Measurements from ENCODE around the gene SNUPN.
"Not testable (repeated sequence)": the region's sequence is repeated elsewhere in the genome, so short reads cannot be mapped to it uniquely, and the experiment has no call there.

Gene SNUPN

GRCh38 chr15:75590239-75590638 is 35.3 kb downstream of the SNUPN start:
- ATAC-seq (replicated peaks) (no peak), DNase-seq (no peak)
- peaks cover 33 to 50% of the 10 kb centered on the region in 2 donors for H3K36me3 Mint-ChIP-seq
- no peaks in the 10 kb centered on the region for H3K27me3 Mint-ChIP-seq
- peaks cover 0 to 2% of the 10 kb centered on the region in 2 donors for H3K4me1 Mint-ChIP-seq
- H3K9me3 Mint-ChIP-seq: no peaks in the 10 kb centered on the region
- no peak overlapping the region for H3K4me3 Mint-ChIP-seq
- H3K27ac Mint-ChIP-seq: no peak overlapping the region

- Mint-ChIP-seq H3K27me3 (no peaks in the 10 kb centered on the region), H3K36me3 (peaks cover 27 to 43% of the 10 kb centered on the region in 2 donors), H3K27ac (no peak overlapping the region), H3K4me3 (no peak overlapping the region), H3K4me1 (peaks cover 0 to 2% of the 10 kb centered on the region in 2 donors), H3K9me3 (no peaks in the 10 kb centered on the region)
- ATAC-seq (replicated peaks): no peak
- DNase-seq: no peak
These were observed 36.5 kb downstream of the SNUPN start for GRCh38 chr15:75589071-75589470.

- not testable (repeated sequence) for H3K27ac Mint-ChIP-seq; DNase-seq; H3K4me3 Mint-ChIP-seq; H3K9me3 Mint-ChIP-seq; ATAC-seq (replicated peaks); H3K4me1 Mint-ChIP-seq; H3K27me3 Mint-ChIP-seq
- H3K36me3 Mint-ChIP-seq: peaks cover 19 to 31% of the 10 kb centered on the region in 2 donors
These were observed 39.1 kb downstream of the SNUPN start for GRCh38 chr15:75586422-75586821.

- Mint-ChIP-seq H3K27me3 (no peaks in the 10 kb centered on the region), H3K27ac (no peak overlapping the region), H3K4me3 (no peak overlapping the region), H3K36me3 (peaks cover 15 to 16% of the 10 kb centered on the region in 2 donors), H3K9me3 (no peaks in the 10 kb centered on the region), H3K4me1 (peaks cover 3 to 6% of the 10 kb centered on the region in 2 donors)
- ATAC-seq (replicated peaks) (no peak), DNase-seq (no peak)
These were observed 41.4 kb downstream of the SNUPN start for GRCh38 chr15:75584121-75584520.

GRCh38 chr15:75583701-75584100 is 41.8 kb downstream of the SNUPN start:
- no peak for DNase-seq
- H3K9me3 Mint-ChIP-seq: no peaks in the 10 kb centered on the region
- peaks cover 3 to 6% of the 10 kb centered on the region in 2 donors for H3K4me1 Mint-ChIP-seq
- H3K27ac Mint-ChIP-seq: no peak overlapping the region
- ATAC-seq (replicated peaks): no peak
- H3K36me3 Mint-ChIP-seq: peaks cover 13% of the 10 kb centered on the region in 2 donors
- no peak overlapping the region for H3K4me3 Mint-ChIP-seq
- no peaks in the 10 kb centered on the region for H3K27me3 Mint-ChIP-seq

GRCh38 chr15:75582943-75583342 is 42.6 kb downstream of the SNUPN start:
- not testable (repeated sequence) for H3K4me3 Mint-ChIP-seq; H3K9me3 Mint-ChIP-seq; H3K4me1 Mint-ChIP-seq; ATAC-seq (replicated peaks); DNase-seq; H3K27me3 Mint-ChIP-seq; H3K27ac Mint-ChIP-seq
- H3K36me3 Mint-ChIP-seq: peaks cover 13 to 15% of the 10 kb centered on the region in 2 donors

GRCh38 chr15:75578948-75579920 is 46.3 kb downstream of the SNUPN start, which contains the start of gene PTPN9:
PTPN9 (minus strand) TSS chr15:75579315; CDS start chr15:75578776, 539 bp downstream.
- Mint-ChIP-seq H3K36me3 (peaks cover 4% of the 10 kb centered on the region in 2 donors), H3K4me1 (peaks cover 6 to 22% of the 10 kb centered on the region in 2 donors), H3K9me3 (no peaks in the 10 kb centered on the region), H3K27me3 (no peaks in the 10 kb centered on the region), H3K4me3 (peak within 1 kb of the TSS; percentile 91 to 93), H3K27ac (peak within 1 kb of the TSS; percentile 96)
- ATAC-seq (replicated peaks): peak; percentile 79 to 80
- peak; percentile 54 for DNase-seq

GRCh38 chr15:75578173-75578947 is 47.2 kb downstream of the SNUPN start:
- DNase-seq (peak; percentile 19), ATAC-seq (replicated peaks) (peak; percentile 71 to 72)
- peak overlapping the region; percentile 91 to 93 for H3K4me3 Mint-ChIP-seq
- no peaks in the 10 kb centered on the region for H3K27me3 Mint-ChIP-seq
- H3K4me1 Mint-ChIP-seq: peaks cover 10 to 31% of the 10 kb centered on the region in 2 donors
- peaks cover 4 to 9% of the 10 kb centered on the region in 2 donors for H3K36me3 Mint-ChIP-seq
- no peaks in the 10 kb centered on the region for H3K9me3 Mint-ChIP-seq
- H3K27ac Mint-ChIP-seq: peak overlapping the region; percentile 96

GRCh38 chr15:75577401-75578172 is 47.9 kb downstream of the SNUPN start:
- Mint-ChIP-seq H3K9me3 (no peaks in the 10 kb centered on the region), H3K36me3 (peaks cover 4 to 12% of the 10 kb centered on the region in 2 donors), H3K27ac (peak overlapping the region; percentile 96), H3K4me3 (peak overlapping the region; percentile 91 to 93), H3K27me3 (no peaks in the 10 kb centered on the region), H3K4me1 (peaks cover 12 to 38% of the 10 kb centered on the region in 2 donors)
- DNase-seq (no peak), ATAC-seq (replicated peaks) (no peak)

- H3K27ac Mint-ChIP-seq: no peak overlapping the region
- DNase-seq (no peak), ATAC-seq (replicated peaks) (no peak)
- no peaks in the 10 kb centered on the region for H3K27me3 Mint-ChIP-seq
- no peaks in the 10 kb centered on the region for H3K9me3 Mint-ChIP-seq
- peaks cover 8 to 18% of the 10 kb centered on the region in 2 donors for H3K36me3 Mint-ChIP-seq
- peaks cover 9 to 32% of the 10 kb centered on the region in 2 donors for H3K4me1 Mint-ChIP-seq
- no peak overlapping the region for H3K4me3 Mint-ChIP-seq
These were observed 51.7 kb downstream of the SNUPN start for GRCh38 chr15:75573648-75574384.

- peaks cover 7 to 20% of the 10 kb centered on the region in 2 donors for H3K4me1 Mint-ChIP-seq
- no peak for DNase-seq
- peaks cover 4 to 13% of the 10 kb centered on the region in 2 donors for H3K36me3 Mint-ChIP-seq
- no peak for ATAC-seq (replicated peaks)
- H3K27me3 Mint-ChIP-seq: no peaks in the 10 kb centered on the region
- no peak overlapping the region for H3K27ac Mint-ChIP-seq
- H3K4me3 Mint-ChIP-seq: no peak overlapping the region
- H3K9me3 Mint-ChIP-seq: no peaks in the 10 kb centered on the region
These were observed 55.2 kb downstream of the SNUPN start for GRCh38 chr15:75570126-75570845.

GRCh38 chr15:75565062-75565970 is 60.2 kb downstream of the SNUPN start:
- Mint-ChIP-seq H3K9me3 (no peaks in the 10 kb centered on the region), H3K4me3 (no peak overlapping the region), H3K27me3 (no peaks in the 10 kb centered on the region), H3K4me1 (peaks cover 0 to 4% of the 10 kb centered on the region in 2 donors), H3K27ac (no peak overlapping the region), H3K36me3 (peaks cover 7 to 16% of the 10 kb centered on the region in 2 donors)
- no peak for ATAC-seq (replicated peaks)
- DNase-seq: no peak

Data from stimulated activated naive B cell treated with anti-CD40 and anti-IgM and Interleukin-4, amounts not matched to agents 10 μg/mL and 1 μg/mL and 100 μg/mL, for 72 hours (primary cell).